GM19043 (cell line): Measurements from ENCODE around the gene ZNF429.
"Not testable (repeated sequence)": the region's sequence is repeated elsewhere in the genome, so short reads cannot be mapped to it uniquely, and the experiment has no call there.

Experiments
- ATAC-seq: cut with Tn5 transposase; IDR thresholded peaks from one replicate; pipeline ENCODE4 v1.9.1; 2021; ENCODE audit warnings: low read depth; ENCODE audit not compliant: unreplicated experiment

ZNF429 gene

GRCh38 chr19:21587549-21587948 lies 82.1 kb downstream of the ZNF429 start:
- ATAC-seq: no peak

GRCh38 chr19:21588065-21588601 lies 82.7 kb downstream of the ZNF429 start:
- no peak for ATAC-seq

GRCh38 chr19:21590867-21591266 lies 85.5 kb downstream of the ZNF429 start:
- no peak for ATAC-seq

- ATAC-seq: no peak
Measured at GRCh38 chr19:21593008-21593481, 87.6 kb downstream of the ZNF429 start.

GRCh38 chr19:21593502-21593901 lies 88.1 kb downstream of the ZNF429 start:
- no peak for ATAC-seq

- no peak for ATAC-seq
Measured at GRCh38 chr19:21593934-21594820, 88.8 kb downstream of the ZNF429 start.

- ATAC-seq: no peak
Measured at GRCh38 chr19:21595185-21595584, 89.8 kb downstream of the ZNF429 start.

GRCh38 chr19:21602082-21602658 lies 96.8 kb downstream of the ZNF429 start:
- ATAC-seq: no peak

- not testable (repeated sequence) for ATAC-seq
Measured at GRCh38 chr19:21602659-21603430, 97.4 kb downstream of the ZNF429 start.

DNA sequence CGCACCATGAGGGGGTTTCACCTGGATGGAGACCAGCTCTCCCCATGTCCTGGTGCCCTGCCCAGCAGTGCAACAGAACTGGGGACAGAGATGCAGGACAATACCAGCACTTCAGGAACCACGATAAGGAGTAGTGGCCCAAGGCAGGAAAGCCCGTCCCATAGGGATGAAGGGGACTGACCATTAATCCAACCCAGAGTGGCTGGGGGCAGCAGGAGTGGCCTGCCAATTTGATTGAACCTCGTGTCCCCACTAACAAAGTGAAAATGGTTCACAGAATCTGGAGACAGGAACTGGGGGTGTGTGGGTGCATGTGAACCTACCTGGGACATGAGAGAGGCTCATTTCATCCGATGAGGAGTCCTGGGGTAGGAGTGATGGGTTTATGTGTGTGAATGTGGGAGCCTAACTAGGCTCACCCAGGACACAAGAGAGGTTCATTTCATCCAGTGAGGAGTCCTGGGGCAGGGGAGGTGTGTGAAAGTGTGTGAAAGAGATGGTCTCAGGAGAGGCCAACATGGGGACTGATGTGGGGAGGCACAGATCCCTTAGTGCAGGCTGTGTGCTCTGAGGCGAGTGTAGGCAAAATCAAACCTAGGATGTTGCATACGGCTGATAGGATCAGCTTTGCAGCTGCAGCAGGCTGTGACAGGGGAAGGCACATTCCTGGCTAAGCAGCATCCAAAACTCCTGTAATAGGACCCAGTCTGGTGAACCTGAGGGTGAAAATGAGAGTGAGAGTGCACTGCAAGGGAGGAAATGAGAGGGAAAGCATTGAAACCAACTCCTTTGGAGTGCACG lies 98.2 kb downstream of the ZNF429 start:
- no peak for ATAC-seq

DNA sequence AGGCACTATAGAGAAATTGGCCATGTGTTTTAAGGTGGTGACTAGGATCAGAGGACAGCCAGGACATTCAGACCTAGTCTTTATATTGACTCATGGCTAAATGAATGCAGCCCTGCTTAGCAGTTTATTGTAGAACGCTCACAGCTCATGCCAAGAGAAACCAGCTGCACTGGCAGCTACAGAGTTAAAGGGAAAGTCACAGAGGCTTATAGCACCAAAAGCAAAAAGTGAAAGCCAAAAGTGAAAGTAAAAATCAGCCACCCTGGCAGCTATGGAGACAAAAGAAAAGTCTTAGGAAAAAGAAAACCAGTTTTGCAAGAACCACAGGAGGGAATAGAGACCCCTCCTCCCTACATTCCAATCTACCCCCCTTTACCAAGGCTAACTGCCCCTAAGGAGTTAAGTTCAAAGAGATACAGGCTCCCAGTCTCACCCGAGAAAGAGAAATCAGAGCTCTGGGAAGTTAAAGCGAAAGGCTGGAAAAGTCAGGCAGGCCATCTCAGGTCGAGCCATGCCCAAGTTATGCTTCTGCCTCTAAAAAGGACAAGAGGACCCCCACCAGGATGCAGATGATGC lies 99.0 kb downstream of the ZNF429 start:
- ATAC-seq: no peak
